ENCODE data around the gene LBH. TPM values are rescaled to one million over a fixed set of nuclear protein-coding genes. Genes with fewer than 3 reads are reported as not detected.

Gene LBH
- polyA plus RNA-seq, 1 donor (not counting 4 experiments of a cell fraction or from before 2014, with no cell fraction given), result 0.83 TPM

DNA sequence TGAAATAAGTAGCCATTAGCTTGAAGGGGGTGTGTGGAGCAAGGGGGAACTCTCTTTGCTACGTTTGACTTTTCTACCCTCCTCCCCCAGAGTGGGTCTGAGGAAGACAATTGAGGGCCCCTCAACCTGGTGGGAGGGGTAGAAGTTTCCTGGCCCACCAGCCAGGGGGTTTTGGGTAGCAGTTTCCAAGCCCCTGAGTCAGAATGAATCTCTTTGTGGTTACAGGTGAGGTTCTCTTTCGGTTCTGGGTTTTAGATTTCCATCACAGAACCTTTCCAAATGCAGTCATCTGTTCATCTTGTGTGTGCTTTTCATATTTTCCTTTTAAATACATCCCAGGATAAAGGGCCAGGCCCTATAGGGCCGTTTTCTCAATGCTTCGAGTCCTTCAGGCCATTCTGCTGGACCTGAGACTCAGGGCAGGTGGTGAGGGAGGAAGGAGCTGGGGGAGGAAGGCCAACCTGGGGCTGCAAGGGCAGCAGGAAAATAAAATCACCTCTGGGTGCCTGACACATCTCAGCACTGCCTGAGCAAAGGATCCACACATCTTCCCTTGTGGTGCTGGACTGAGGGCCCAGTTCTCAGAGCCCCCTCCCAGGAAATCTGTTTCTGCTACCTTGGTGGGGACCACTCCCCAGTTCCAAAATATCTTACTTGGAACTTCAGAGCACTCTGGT, 4.7 kb downstream of the LBH start:
- Histone ChIP-seq H4K20me1 (ENCODE audit: control insufficient read depth, extremely low read depth, insufficient read depth, low read length) (no peaks in the 10 kb centered on the region), H3K27me3 (ENCODE audit: control insufficient read depth, extremely low read depth, insufficient read depth, low read length) (peaks cover 51% of the 10 kb centered on the region), H3K9me1 (ENCODE audit: control insufficient read depth, extremely low read depth, insufficient read depth, low read length) (no peaks in the 10 kb centered on the region), H3K27ac (ENCODE audit: control insufficient read depth, insufficient read depth, low read length) (no peak overlapping the region), H3K36me3 (ENCODE audit: control insufficient read depth in 2 of 2, extremely low read depth in 1 of 2, insufficient read depth in 2 of 2, low read length in 2 of 2) (no peaks in the 10 kb centered on the region), H3K4me2 (ENCODE audit: control insufficient read depth, extremely low read depth, insufficient read depth, low read depth, low read length) (no peak overlapping the region), H3K4me1 (ENCODE audit: control insufficient read depth, extremely low read depth, insufficient read depth, low read length) (peaks cover 3% of the 10 kb centered on the region), H3K79me2 (ENCODE audit: control insufficient read depth, insufficient read depth, low read length) (no peaks in the 10 kb centered on the region), H2AFZ (ENCODE audit: control insufficient read depth, low read length) (no peak overlapping the region), H3K4me3 (ENCODE audit: control insufficient read depth in 2 of 3, extremely low read depth in 1 of 3, insufficient read depth in 2 of 3, low read depth in 1 of 3, low read length in 3 of 3) (no peak overlapping the region), H3K9ac (ENCODE audit: control insufficient read depth, extremely low read depth, insufficient read depth, low read length) (no peak overlapping the region), H3K9me3 (ENCODE audit: control insufficient read depth, low read depth, low read length) (no peaks in the 10 kb centered on the region)
- dilution Hi-C loops (cut with MboI; ENCODE audit: extremely low pct_ligation_motif_present, low sequenced_read_pairs), result no loop called here
- TF ChIP-seq EZH2 (IDR thresholded peaks at IDR 0.05; ENCODE audit: low read length) (no peak), CTCF (optimal IDR thresholded peaks at IDR 0.05 in 1 of 3, IDR thresholded peaks at IDR 0.05 in 1 of 3, conservative IDR thresholded peaks at IDR 0.05 in 1 of 3; ENCODE audit: extremely low read depth in 1 of 3, insufficient read depth in 2 of 3, low read length in 3 of 3) (no peak)
- FAIRE-seq, result no peak
- no peak for DNase-seq (ENCODE audit: low read depth, low spot score)

GRCh38 chr2:30236591-30237238, 5.4 kb downstream of the LBH start:
- Histone ChIP-seq H3K4me1 (ENCODE audit: control insufficient read depth, extremely low read depth, insufficient read depth, low read length) (peaks cover 3% of the 10 kb centered on the region), H3K36me3 (ENCODE audit: control insufficient read depth in 2 of 2, extremely low read depth in 1 of 2, insufficient read depth in 2 of 2, low read length in 2 of 2) (no peaks in the 10 kb centered on the region), H3K27ac (ENCODE audit: control insufficient read depth, insufficient read depth, low read length) (no peak overlapping the region), H2AFZ (ENCODE audit: control insufficient read depth, low read length) (no peak overlapping the region), H3K9ac (ENCODE audit: control insufficient read depth, extremely low read depth, insufficient read depth, low read length) (no peak overlapping the region), H3K4me3 (ENCODE audit: control insufficient read depth in 2 of 3, extremely low read depth in 1 of 3, insufficient read depth in 2 of 3, low read depth in 1 of 3, low read length in 3 of 3) (no peak overlapping the region), H3K9me1 (ENCODE audit: control insufficient read depth, extremely low read depth, insufficient read depth, low read length) (no peaks in the 10 kb centered on the region), H4K20me1 (ENCODE audit: control insufficient read depth, extremely low read depth, insufficient read depth, low read length) (no peaks in the 10 kb centered on the region), H3K4me2 (ENCODE audit: control insufficient read depth, extremely low read depth, insufficient read depth, low read depth, low read length) (no peak overlapping the region), H3K9me3 (ENCODE audit: control insufficient read depth, low read depth, low read length) (no peaks in the 10 kb centered on the region), H3K79me2 (ENCODE audit: control insufficient read depth, insufficient read depth, low read length) (no peaks in the 10 kb centered on the region), H3K27me3 (ENCODE audit: control insufficient read depth, extremely low read depth, insufficient read depth, low read length) (peaks cover 46% of the 10 kb centered on the region)
- no peak for DNase-seq (ENCODE audit: low read depth, low spot score)
- dilution Hi-C loops (cut with MboI; ENCODE audit: extremely low pct_ligation_motif_present, low sequenced_read_pairs), result no loop called here
- FAIRE-seq, result no peak
- TF ChIP-seq EZH2 (IDR thresholded peaks at IDR 0.05; ENCODE audit: low read length) (no peak), CTCF (optimal IDR thresholded peaks at IDR 0.05 in 1 of 3, IDR thresholded peaks at IDR 0.05 in 1 of 3, conservative IDR thresholded peaks at IDR 0.05 in 1 of 3; ENCODE audit: extremely low read depth in 1 of 3, insufficient read depth in 2 of 3, low read length in 3 of 3) (no peak)
